HUES6 (cell line): ENCODE results near the gene FBXO31.
"Not testable (repeated sequence)": the region's sequence is repeated elsewhere in the genome, so short reads cannot be mapped to it uniquely, and the experiment has no call there.

Source experiments
- H3K27ac ChIP-seq: 2 replicates; pipeline ENCODE4 v1.7.0; 2013; ENCODE audit warnings: low read depth, mild to moderate bottlenecking, low read length, inconsistent platforms
- H3K27me3 ChIP-seq: 2 replicates; pipeline ENCODE4 v1.6.1; 2013; ENCODE audit warnings: low read length; ENCODE audit not compliant: control insufficient read depth, insufficient read depth
- H3K36me3 ChIP-seq: 2 replicates; pipeline ENCODE4 v1.6.1; 2013; ENCODE audit warnings: low read length; ENCODE audit not compliant: control insufficient read depth, insufficient read depth
- H3K4me1 ChIP-seq: 2 replicates; pipeline ENCODE4 v1.6.1; 2013; ENCODE audit warnings: low read length; ENCODE audit not compliant: control insufficient read depth, insufficient read depth
- H3K4me3 ChIP-seq: 2 replicates; pipeline ENCODE4 v1.5.1; 2013; ENCODE audit warnings: low read depth, low read length
- H3K9ac ChIP-seq: one replicate; pipeline ENCODE4 v1.6.1; 2013; ENCODE audit warnings: mild to moderate bottlenecking, low read length
- H3K9me3 ChIP-seq: 2 replicates; pipeline ENCODE4 v1.6.1; 2013; ENCODE audit warnings: low read depth, low read length; ENCODE audit not compliant: control insufficient read depth, insufficient read depth

Gene FBXO31

DNA sequence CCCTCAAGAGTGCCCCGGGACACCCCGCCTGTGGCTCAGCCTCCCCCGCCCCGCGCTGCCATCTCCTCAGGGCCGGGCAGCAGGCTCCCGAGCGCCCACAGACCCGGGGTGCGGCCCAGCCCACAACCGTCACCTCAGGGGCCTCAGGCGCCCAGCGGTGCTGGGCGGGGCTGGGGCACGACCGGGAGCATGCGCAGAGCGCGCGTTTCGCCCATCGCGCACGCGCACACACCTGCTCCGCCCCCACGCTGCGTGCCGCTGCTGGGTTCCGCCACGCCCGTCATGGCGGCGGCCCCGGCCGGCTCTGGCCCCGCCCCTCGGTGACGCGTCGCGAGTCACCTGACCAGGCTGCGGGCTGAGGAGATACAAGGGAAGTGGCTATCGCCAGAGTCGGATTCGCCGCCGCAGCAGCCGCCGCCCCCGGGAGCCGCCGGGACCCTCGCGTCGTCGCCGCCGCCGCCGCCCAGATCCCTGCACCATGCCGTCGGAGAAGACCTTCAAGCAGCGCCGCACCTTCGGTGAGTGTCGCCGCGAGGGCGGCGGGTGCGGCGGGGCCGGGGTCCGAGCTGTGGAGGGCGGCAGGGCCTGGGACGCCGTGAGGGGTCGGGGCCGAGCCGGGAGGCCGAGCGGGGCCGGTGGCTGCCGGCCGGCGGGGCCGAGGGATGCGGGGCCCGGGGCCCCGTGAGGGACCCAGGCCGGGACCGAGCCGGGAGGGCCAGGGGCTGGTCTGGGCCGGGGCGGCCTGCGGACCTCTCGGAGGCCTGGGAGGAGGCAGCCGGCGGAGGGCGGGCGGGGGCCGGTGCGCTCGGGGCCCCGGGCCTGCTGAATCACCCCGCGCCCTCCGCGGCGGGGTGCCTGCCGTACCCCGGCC is 8.6 kb upstream of the FBXO31 start, which contains the start of gene MAP1LC3B:
Gene MAP1LC3B, plus strand, starts transcription at position 387 of the 871 bp plus-strand sequence. Its CDS starts 92 bp downstream, at position 479.
- Histone ChIP-seq H3K4me1 (peaks cover 15% of the 10 kb centered on the region), H3K9ac (peak within 1 kb of the TSS; percentile 81), H3K4me3 (peak within 1 kb of the TSS; percentile 75), H3K9me3 (no peaks in the 10 kb centered on the region), H3K27ac (peak within 1 kb of the TSS; percentile 64; the same call in 1 of the 2 replicates), H3K36me3 (no peaks in the 10 kb centered on the region), H3K27me3 (no peaks in the 10 kb centered on the region)

DNA sequence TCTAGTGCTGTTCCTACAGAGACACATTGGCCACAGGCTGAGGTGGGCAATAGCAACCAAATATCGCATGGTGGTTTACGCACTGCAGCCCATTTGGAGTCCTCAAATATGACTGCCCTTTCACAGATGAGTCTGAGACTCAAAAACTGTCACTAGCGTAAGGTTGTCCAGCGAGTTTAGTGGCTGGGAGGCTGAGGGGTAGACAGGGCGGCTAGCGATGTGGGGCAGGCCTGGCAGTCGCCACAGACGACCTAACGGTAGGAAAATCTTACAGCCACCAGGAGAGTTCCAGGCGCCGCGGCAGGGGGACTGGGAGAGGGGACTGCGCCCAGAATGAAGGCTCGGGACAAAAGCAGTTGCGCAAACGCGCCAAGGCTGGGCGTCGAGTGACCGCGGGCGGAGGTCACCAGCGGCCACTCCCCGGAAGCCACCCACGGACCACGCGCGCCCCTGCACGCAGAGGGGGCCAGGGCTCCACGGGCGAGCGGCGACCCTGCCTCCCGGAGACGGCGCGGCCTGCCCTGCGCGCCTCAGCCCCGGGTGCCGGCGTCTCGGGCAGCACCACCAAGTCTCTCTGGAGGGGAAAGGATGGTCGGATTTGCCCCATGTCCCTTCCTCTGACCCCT is 7.9 kb upstream of the FBXO31 start:
- peak overlapping the region; percentile 64; the same call in 1 of the 2 replicates for H3K27ac ChIP-seq

DNA sequence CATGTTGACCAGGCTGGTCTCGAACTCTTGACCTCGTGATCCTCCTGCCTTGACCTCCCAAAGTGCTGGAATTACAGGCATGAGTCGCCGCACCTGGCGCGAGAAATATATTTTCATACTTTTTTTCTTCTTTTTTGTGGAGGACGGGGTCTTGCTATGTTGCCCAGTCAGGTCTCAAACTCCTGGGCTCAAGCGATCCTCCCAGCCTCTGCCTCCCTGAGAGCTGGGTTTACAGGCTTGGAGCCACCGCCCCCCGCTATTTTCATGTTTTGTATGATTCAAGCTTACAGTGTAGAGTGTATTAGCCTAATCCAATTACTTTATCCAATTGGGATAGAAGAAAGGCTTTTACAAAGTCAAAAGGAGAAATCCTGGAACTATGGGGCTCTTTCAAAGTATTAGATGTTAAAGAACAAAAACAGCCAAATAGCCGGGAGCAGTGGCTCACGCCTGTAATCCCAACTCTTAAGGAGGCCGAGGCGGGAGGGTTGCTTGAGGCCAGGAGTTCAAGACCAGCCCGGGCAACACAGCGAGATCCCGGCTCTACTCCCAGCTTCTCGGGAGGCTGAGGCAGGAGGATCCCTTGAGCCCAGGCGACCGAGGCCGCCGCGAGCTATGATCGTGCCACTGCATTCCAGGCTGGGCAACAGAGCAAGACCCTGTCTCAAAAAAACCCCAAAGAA is 7.2 kb upstream of the FBXO31 start:
- Histone ChIP-seq H3K4me1 (peaks cover 15% of the 10 kb centered on the region), H3K9ac (peak overlapping the region; percentile 81), H3K9me3 (no peaks in the 10 kb centered on the region), H3K27ac (no peak overlapping the region), H3K27me3 (no peaks in the 10 kb centered on the region), H3K4me3 (peak overlapping the region; percentile 75), H3K36me3 (no peaks in the 10 kb centered on the region)

More for the DNA sequence above, 7.9 kb upstream of the FBXO31 start:
- peaks cover 15% of the 10 kb centered on the region for H3K4me1 ChIP-seq
- H3K9me3 ChIP-seq = no peaks in the 10 kb centered on the region
- H3K27me3 ChIP-seq = no peaks in the 10 kb centered on the region
- no peaks in the 10 kb centered on the region for H3K36me3 ChIP-seq
- peak overlapping the region; percentile 75 for H3K4me3 ChIP-seq
- H3K9ac ChIP-seq = peak overlapping the region; percentile 81

DNA sequence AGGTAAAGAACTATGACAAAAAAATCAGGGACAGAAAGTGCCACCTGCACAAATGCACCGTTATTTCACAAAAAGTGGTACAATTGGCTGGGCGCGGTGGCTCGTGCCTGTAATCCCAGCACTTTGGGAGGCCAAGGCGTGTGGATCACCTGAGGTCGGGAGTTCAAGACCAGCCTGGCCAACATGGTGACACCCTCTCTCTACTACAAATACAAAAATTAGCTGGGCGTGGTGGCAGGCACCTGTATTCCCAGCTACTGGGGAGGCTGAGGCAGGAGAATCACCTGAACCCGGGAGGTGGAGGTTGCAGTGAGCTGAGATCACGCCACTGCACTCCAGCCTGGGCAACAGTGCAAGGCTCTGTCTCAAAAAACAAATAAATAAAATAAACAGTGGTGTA is 6.3 kb upstream of the FBXO31 start:
- H3K27ac ChIP-seq, H3K9me3 ChIP-seq, H3K9ac ChIP-seq, H3K36me3 ChIP-seq, H3K4me3 ChIP-seq, H3K27me3 ChIP-seq: not testable (repeated sequence)
- H3K4me1 ChIP-seq = peaks cover 15% of the 10 kb centered on the region

DNA sequence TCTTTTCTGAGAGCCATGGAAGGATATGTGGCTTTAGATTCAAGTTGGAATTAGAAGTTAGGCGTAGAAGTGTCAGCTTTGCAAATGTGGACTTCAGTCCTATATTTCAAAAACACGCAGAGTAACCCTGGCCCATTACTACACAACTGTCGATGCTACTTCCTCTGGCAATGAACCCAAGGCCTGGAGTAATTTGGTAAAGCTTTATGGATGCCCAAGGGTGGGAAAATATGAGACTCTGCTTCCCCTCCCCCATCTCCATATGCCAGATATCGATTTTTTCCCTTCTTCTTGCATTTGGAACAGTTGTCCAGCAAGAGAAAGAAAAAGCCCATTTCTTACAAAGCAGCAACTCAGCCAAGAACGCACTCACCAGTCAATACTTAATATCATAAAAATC is 5.7 kb upstream of the FBXO31 start:
- Histone ChIP-seq H3K4me3 (no peak overlapping the region), H3K9ac (no peak overlapping the region), H3K4me1 (peaks cover 14% of the 10 kb centered on the region), H3K27me3 (no peaks in the 10 kb centered on the region), H3K36me3 (no peaks in the 10 kb centered on the region), H3K27ac (no peak overlapping the region), H3K9me3 (no peaks in the 10 kb centered on the region)

DNA sequence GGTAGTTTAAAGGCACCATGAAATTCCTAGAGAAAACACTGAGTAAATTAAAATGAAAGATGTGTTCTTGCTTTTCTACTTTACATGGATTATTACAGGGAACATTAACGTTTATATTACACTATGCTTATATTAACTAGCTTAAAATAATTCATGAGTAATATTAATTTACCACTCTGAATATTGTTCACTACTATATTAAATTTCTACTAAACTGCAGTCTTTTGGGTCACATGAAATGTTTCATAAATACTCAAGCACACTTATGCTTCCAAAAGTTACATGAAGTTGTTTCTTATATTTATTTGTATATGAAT is 5.2 kb upstream of the FBXO31 start:
- H3K27me3 ChIP-seq = no peaks in the 10 kb centered on the region
- no peaks in the 10 kb centered on the region for H3K9me3 ChIP-seq
- H3K4me1 ChIP-seq = peaks cover 9% of the 10 kb centered on the region
- H3K4me3 ChIP-seq = peak overlapping the region; percentile 24; the same call in 1 of the 2 replicates
- no peak overlapping the region for H3K9ac ChIP-seq
- H3K27ac ChIP-seq = no peak overlapping the region
- H3K36me3 ChIP-seq = no peaks in the 10 kb centered on the region

DNA sequence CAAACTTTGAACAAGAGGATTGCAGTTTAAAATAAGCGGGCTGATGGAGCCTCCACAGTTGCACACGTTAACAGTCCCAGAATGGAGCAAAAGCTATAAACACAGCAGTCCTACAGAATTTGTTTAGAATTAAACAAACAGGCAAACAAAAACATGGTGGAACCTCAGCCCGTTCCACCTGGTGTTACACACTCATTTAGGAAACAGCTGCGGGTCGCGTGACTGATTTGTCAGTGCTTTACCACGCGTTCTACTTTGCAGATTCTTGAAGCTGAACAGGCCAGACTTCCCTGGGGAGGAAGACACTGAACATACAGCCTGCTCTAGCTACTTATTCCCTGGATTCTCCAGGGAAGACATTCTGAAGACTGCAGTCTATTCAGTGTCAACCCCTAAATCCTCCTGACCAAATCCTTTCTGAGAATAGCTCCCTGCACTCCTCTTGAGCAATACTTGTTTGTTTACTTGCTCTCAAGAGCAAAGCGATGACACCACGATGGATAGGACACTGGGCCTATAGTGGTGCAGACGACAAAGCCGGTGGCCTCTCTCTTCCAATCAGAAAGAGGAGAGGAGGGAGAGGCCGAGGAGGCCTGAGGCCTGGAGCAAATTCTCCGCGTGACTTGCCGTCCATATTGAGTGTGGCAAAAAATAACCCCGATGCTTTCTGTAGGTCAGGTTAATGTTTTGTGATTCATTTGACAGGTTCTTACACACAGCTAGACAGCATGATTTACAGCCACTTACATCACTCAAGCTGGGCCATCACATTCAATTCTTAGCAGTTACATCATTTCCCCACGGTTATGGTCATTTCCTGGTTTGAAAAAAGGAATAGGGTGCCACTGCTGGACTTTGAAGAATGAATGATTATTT is 4.6 kb upstream of the FBXO31 start:
- H3K4me1 ChIP-seq = peaks cover 6% of the 10 kb centered on the region
- peak overlapping the region; percentile 30 for H3K9ac ChIP-seq
- H3K9me3 ChIP-seq = no peaks in the 10 kb centered on the region
- peak overlapping the region; percentile 11 for H3K27ac ChIP-seq
- H3K4me3 ChIP-seq = peak overlapping the region; percentile 44
- H3K27me3 ChIP-seq = no peaks in the 10 kb centered on the region
- H3K36me3 ChIP-seq = no peaks in the 10 kb centered on the region

DNA sequence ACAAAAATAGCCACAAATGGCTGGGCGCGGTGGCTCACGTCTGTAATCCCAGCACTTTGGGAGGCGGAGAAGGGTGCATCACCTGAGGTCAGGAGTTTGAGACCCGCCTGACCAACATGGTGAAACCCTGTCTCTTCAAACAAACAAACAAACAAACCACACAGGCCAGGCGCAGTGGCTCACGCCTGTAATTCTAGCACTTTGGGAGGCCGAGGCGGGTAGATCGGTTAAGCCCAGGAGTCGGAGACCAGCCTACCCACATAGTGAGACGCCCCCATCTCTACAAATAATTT is 1.2 kb upstream of the FBXO31 start:
- peak overlapping the region; percentile 76 for H3K9ac ChIP-seq
- peak overlapping the region; percentile 76 for H3K4me3 ChIP-seq
- H3K9me3 ChIP-seq, H3K36me3 ChIP-seq, H3K27me3 ChIP-seq, H3K27ac ChIP-seq: not testable (repeated sequence)
- peaks cover 10% of the 10 kb centered on the region for H3K4me1 ChIP-seq

DNA sequence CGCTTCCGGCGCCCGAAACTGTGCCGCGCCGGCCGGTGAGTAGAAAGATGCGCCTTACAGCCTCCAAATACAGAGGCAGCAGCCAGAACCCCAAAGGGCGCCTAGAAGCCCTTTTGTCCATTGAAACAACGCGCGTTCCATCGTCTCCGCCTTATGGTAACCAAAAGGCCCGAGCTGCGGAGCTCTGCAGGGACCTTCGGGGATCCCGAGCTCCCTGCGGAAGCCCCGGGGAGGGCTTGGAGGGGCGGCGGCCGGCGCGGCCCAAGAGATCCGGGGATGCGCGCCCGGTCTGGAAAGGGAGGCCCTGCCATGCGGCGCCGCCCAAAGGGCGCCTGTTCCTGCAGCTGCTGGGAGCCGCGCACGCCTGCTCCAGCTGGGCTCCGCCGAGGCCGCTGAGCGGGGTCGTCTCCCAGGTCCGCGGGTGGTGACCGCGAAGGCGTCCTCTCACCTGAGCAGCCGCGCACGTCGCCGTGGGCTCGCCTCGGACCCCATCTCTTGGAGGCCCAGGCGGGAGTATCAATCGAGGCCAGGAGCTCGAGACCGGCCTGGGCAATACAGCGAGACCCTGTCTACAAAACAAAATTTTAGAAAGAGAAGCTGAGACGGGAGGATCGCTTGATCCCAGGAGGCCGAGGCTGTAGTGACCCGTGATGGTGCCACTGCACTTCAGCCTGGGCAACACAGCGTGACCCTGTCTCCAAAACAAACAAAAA is 742 bp upstream of the FBXO31 start:
- peak overlapping the region; percentile 76 for H3K4me3 ChIP-seq
- H3K36me3 ChIP-seq = no peaks in the 10 kb centered on the region
- peak overlapping the region; percentile 76 for H3K9ac ChIP-seq
- peak overlapping the region; percentile 67; the same call in 1 of the 2 replicates for H3K27ac ChIP-seq
- H3K27me3 ChIP-seq = no peaks in the 10 kb centered on the region
- H3K9me3 ChIP-seq = no peaks in the 10 kb centered on the region
- peaks cover 10% of the 10 kb centered on the region for H3K4me1 ChIP-seq
